ENCODE measurements around the gene TMEFF1.
"Not testable (repeated sequence)": the region's sequence is repeated elsewhere in the genome, so short reads cannot be mapped to it uniquely, and the experiment has no call there.

DNA sequence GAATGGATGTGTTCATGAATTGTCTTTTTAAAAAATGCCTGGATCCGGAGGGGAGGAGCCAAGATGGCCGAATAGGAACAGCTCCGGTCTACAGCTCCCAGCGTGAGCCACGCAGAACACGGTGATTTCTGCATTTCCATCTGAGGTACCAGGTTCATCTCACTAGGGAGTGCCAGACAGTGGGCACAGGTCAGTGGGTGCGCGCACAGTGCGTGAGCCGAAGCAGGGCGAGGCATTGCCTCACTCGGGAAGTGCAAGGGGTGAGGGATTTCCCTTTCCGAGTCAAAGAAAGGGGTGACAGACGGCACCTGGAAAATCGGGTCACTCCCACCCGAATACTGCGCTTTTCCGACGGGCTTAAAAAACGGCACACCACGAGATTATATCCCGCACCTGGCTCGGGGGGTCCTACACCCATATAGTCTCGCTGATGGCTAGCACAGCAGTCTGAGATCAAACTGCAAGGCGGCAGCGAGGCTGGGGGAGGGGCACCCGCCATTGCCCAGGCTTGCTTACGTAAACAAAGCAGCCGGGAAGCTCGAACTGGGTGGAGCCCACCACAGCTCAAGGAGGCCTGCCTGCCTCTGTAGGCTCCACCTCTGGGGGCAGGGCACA lies 54.3 kb downstream of the TMEFF1 start:
- TF ChIP-seq POLR2A (IDR thresholded peaks at IDR 0.05; ENCODE audit: control extremely low read depth in 1 of 2, low read depth in 2 of 2, low read length in 2 of 2); SP1 (IDR thresholded peaks at IDR 0.05; ENCODE audit: low read depth, low read length); POLR2AphosphoS5 (IDR thresholded peaks at IDR 0.05; ENCODE audit: low read depth, low read length); EZH2 (IDR thresholded peaks at IDR 0.05; ENCODE audit: low read depth, low read length, severe bottlenecking); GTF2F1 (IDR thresholded peaks at IDR 0.05; ENCODE audit: borderline replicate concordance, low read depth, low read length): not testable (repeated sequence)
